Ovary (tissue), 9 donors: ENCODE measurements around the gene ME1. TPM values are rescaled to one million over a fixed set of nuclear protein-coding genes. Genes with fewer than 3 reads are reported as not detected.
A peak's percentile ranks its signal among the peaks of the same experiment; 100 is the strongest.

Experiments used
- DNase-seq, 5 donors: peaks; one replicate each; pipeline ENCODE4 v3.0.0-alpha.2; 2019 to 2020
- H3K27ac ChIP-seq, 2 donors: fragments of 200-600 bp; one replicate each; pipeline versions ENCODE4 v1.5.1 to v1.8.0; 2019 to 2022
- H3K27me3 ChIP-seq: fragments of 200-600 bp; one replicate; pipeline ENCODE4 v1.8.0; 2022
- H3K36me3 ChIP-seq: fragments of 200-600 bp; sonication (generic); one replicate; pipeline ENCODE4 v1.5.1; 2019
- H3K4me1 ChIP-seq: one replicate; pipeline ENCODE4 v1.8.1; 2013; ENCODE audit warnings: mild to moderate bottlenecking, moderate library complexity; ENCODE audit not compliant: insufficient read depth
- H3K4me3 ChIP-seq: fragments of 200-600 bp; sonication (generic); one replicate; pipeline ENCODE4 v1.5.1; 2017
- H3K9me3 ChIP-seq, 2 donors: fragments of 200-600 bp in 1 of 2; sonication (generic) in 1 of 2; one replicate each; pipeline versions ENCODE4 v1.5.1 to v1.8.1; 2013 to 2019; ENCODE audit warnings: mild to moderate bottlenecking in 1 of 2, moderate library complexity in 1 of 2
- CTCF ChIP-seq, 3 donors: fragments of 450-650 bp in 2 of 3; fragments of 200-600 bp in 1 of 3; IDR thresholded peaks; one replicate each; pipeline versions ENCODE4 v1.5.1 to v1.8.0; 2016 to 2022; ENCODE audit warnings: antibody characterized with exemption in 3 of 3, mild to moderate bottlenecking in 1 of 3
- EP300 ChIP-seq: sonication (generic); formaldehyde crosslinking; IDR thresholded peaks from one replicate; pipeline ENCODE4 v1.6.1; 2017; ENCODE audit warnings: antibody characterized with exemption
- POLR2A ChIP-seq: fragments of 450-650 bp; IDR thresholded peaks from one replicate; pipeline ENCODE4 v1.6.1; 2017; ENCODE audit warnings: antibody characterized with exemption, mild to moderate bottlenecking, moderate library complexity
- WGBS, 3 donors: extraction: QIAGEN DNeasy Blood & Tissue Kit in 1 of 3; methylation state at CpG; one replicate each; pipeline versions ENCODE4 v1.1.5 to v1.1.7; 2013 to 2017; 5-methylcytosine and 5-hydroxymethylcytosine counted together
- intact Hi-C, 4 donors: fragments of 100-400 bp; cut with DNase I; formaldehyde crosslinking; loops; one replicate each; pipeline versions ENCODE4 v1.11.0 to v1.15.1; 2022 to 2023
- polyA plus RNA-seq, 2 donors: library from polyadenylated mRNA; stranded (reverse); fragments of 200-250 nt in 1 of 2; fragments of 350-450 nt in 1 of 2; fragmentation: Illumina TruSeq in 1 of 2; extraction: RNeasy Lipid Tissue Mini Kit (QIAGEN cat#74804) in 1 of 2; gene quantifications; one replicate each; pipeline ENCODE4 v1.2.3, GENCODE V29; 2013 to 2014
- total RNA-seq, 7 donors: library from RNA; depleted of rRNA in 2 of 7; stranded (reverse); fragments of >200 nt in 2 of 7; fragmentation: NEBNext Ultra II Directional in 3 of 7; extraction: Animal tissue kit (Norgen Biotek cat#: 25700) in 3 of 7; gene quantifications; one replicate each; pipeline versions ENCODE4 v1.1.0 to v1.2.4, GENCODE V29; 2016 to 2023
- donor health status: DM: no; HTN: no; CAD: no; lungs with moderate emphysema.
- donor health status: DM: no; HTN: no; CAD: no.
- donor health status: Bipolar disorder and iron deficiency.
- donor health status: DM: yes; HTN: yes; CAD: no.
- donor health status: DM: no; HTN: no; CAD: no.
- donor health status: DM: yes; HTN: yes; CAD: no.

Gene ME1
- total and polyA plus RNA-seq, 9 donors, result 7.5 to 19.6 (median 14.9) TPM

GRCh38 chr6:83417880-83418663 lies 12.8 kb downstream of the ME1 start:
- no peak for DNase-seq
- H3K4me1 ChIP-seq, result no peaks in the 10 kb centered on the region
- WGBS, 3 donors, result 45 to 53% (median 47%) methylated on average over 3 of the region's 3 CpGs
- H3K36me3 ChIP-seq, result no peaks in the 10 kb centered on the region
- H3K27ac ChIP-seq, result no peak overlapping the region
- no peaks in the 10 kb centered on the region for H3K9me3 ChIP-seq
- TF ChIP-seq POLR2A (no peak), CTCF (IDR thresholded peaks at IDR 0.05) (peak; percentile 29 to 63 (median 56))
- intact Hi-C loops, result loop anchor here in 3 of 4 donors (2.0 to 10.0 kb wide), 3 partner anchors 94 to 97 kb away; partner anchors contain the start of gene PRSS35 (in 3 of the 3)
- no peak overlapping the region for H3K4me3 ChIP-seq
- H3K27me3 ChIP-seq, result no peaks in the 10 kb centered on the region

- DNase-seq, result no peak
- Histone ChIP-seq H3K27ac (no peak overlapping the region), H3K4me3 (no peak overlapping the region), H3K4me1 (no peaks in the 10 kb centered on the region), H3K9me3 (no peaks in the 10 kb centered on the region), H3K27me3 (no peaks in the 10 kb centered on the region), H3K36me3 (no peaks in the 10 kb centered on the region)
- intact Hi-C loops, result loop anchor here in 1 of 4 donors (10.0 kb wide), 1 partner anchor 102 kb away; the partner anchor contains the start of gene PRSS35
- TF ChIP-seq EP300 (no peak), POLR2A (no peak), CTCF (IDR thresholded peaks at IDR 0.05) (no peak)
- WGBS, 3 donors, result 96 to 99% (median 98%) methylated on average over 2 of the region's 2 CpGs
Observed at GRCh38 chr6:83413068-83413467, 17.8 kb downstream of the ME1 start.

DNA sequence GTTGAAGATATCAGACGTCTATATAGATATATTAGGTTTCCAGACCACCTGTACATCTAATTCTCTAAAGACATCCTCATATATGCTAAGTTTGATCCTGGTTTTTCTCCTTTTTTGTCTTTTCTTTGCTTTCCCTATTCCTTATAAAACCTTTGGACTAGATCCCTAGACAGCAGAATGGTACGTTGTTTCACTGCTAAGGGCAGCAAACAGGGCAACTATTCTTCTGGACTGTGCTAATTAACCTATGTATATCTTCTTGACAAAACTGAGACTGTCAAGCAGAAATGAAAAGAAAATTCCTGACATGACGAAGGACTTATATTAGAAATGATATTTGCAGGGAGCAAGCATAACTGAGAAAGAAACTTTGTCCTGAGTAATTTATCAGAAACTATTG lies 19.1 kb downstream of the ME1 start:
- no peaks in the 10 kb centered on the region for H3K4me1 ChIP-seq
- DNase-seq, result no peak
- no peaks in the 10 kb centered on the region for H3K27me3 ChIP-seq
- intact Hi-C loops, result loop anchor here in 1 of 4 donors (10.0 kb wide), 1 partner anchor 103 kb away; the partner anchor contains the start of gene PRSS35
- no peaks in the 10 kb centered on the region for H3K36me3 ChIP-seq
- no peak for TF ChIP-seq CTCF (IDR thresholded peaks at IDR 0.05)
- no peak for TF ChIP-seq EP300
- TF ChIP-seq POLR2A, result no peak
- H3K9me3 ChIP-seq, result no peaks in the 10 kb centered on the region
- 85 to 88% (median 87%) methylated on average over 3 of the region's 3 CpGs for WGBS, 3 donors
- no peak overlapping the region for H3K4me3 ChIP-seq
- no peak overlapping the region for H3K27ac ChIP-seq

- no peaks in the 10 kb centered on the region for H3K9me3 ChIP-seq
- no peak for TF ChIP-seq EP300
- TF ChIP-seq CTCF (IDR thresholded peaks at IDR 0.05), result no peak
- no peak for TF ChIP-seq POLR2A
- DNase-seq, result no peak
- H3K27ac ChIP-seq, result no peak overlapping the region
- no peak overlapping the region for H3K4me3 ChIP-seq
- no peaks in the 10 kb centered on the region for H3K27me3 ChIP-seq
- WGBS, 3 donors, result 95 to 97% (median 95%) methylated on average over 1 of the region's 1 CpG
- H3K36me3 ChIP-seq, result no peaks in the 10 kb centered on the region
- intact Hi-C loops, result no loop called here
- no peaks in the 10 kb centered on the region for H3K4me1 ChIP-seq
Observed at GRCh38 chr6:83403191-83403590, 27.7 kb downstream of the ME1 start.
